ENCODE results near the gene SIGLEC1.

SIGLEC1 gene

GRCh38 chr20:3685341-3685740 lies 27.1 kb downstream of the SIGLEC1 start:
- DNase-seq = no peak
- Histone ChIP-seq H3K4me3 (ENCODE audit: low read length) (no peak overlapping the region), H3K27me3 (replicated peaks; ENCODE audit: insufficient read depth, low read length) (peaks cover 39% of the 10 kb centered on the region), H3K9ac (ENCODE audit: low read length) (no peak overlapping the region), H3F3A (ENCODE audit: insufficient read depth, low read length) (no peaks in the 10 kb centered on the region), H3K27ac (ENCODE audit: low read length) (no peak overlapping the region), H4K20me1 (ENCODE audit: insufficient read depth, low read length) (no peaks in the 10 kb centered on the region), H3K9me2 (replicated peaks; ENCODE audit: insufficient read depth, low read length) (no peaks in the 10 kb centered on the region), H3K9me3 (replicated peaks; ENCODE audit: insufficient read depth, low read length) (no peaks in the 10 kb centered on the region), H3K36me3 (replicated peaks; ENCODE audit: insufficient read depth, low read length) (no peaks in the 10 kb centered on the region), H3K79me2 (ENCODE audit: low read length) (no peaks in the 10 kb centered on the region), H2AFZ (ENCODE audit: low read length) (no peak overlapping the region), H3K4me1 (ENCODE audit: low read length) (no peaks in the 10 kb centered on the region), H3K4me2 (ENCODE audit: low read depth, low read length) (no peak overlapping the region)
- TF ChIP-seq CTCF (IDR thresholded peaks at IDR 0.05; ENCODE audit: low read length) (no peak), EZH2 (optimal IDR thresholded peaks at IDR 0.05; ENCODE audit: low read depth, low read length) (no peak), EZH2phosphoT487 (IDR thresholded peaks at IDR 0.05; ENCODE audit: low read length) (no peak)

DNA sequence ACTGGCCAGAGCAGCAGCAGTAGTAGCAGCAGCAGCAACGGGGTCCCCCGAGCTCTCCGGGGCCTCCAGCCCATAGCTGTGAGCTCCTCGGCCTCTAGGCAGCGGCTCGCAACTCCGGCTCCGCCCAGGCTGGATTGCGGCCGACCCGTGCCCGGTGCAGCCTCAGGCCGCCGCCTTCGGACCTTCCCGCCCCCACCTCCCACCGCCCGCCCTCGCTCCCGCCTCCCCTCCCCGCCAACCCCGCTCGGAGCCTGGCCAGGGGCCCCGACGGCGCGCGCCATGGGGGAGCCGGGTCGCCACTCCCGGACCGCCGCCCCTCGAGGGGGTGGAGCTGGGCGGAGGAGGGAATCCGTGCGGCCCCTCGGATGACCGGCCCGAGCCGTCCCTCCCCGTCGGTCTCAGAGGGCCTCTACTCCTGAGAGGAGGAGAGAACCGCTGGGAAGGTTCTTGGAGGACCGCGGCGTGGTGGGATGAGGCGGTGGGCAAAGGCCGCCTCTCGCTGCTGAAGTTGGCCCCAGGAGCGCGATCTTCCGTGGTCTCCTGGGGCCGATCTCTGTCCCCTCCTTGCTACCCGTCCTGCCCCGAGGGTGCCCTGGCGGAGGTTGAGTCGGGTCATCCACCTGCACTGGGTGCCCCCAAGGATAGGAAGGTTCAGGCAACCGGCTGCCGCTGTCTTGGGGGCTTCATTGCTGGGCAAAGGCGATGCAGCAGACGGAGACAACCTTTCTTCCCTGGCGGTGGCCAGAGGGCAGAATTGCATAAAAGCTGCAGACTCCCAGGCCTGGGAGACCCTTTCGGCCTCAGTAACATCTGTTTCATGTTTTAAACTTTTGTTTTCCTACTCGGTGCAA lies 30.2 kb downstream of the SIGLEC1 start, which contains the start of gene ADAM33:
Gene ADAM33 (minus strand): TSS at position 80 of the 851 bp plus-strand sequence. CDS start 6 bp downstream, at position 74.
- DNase-seq = no peak
- H3F3A ChIP-seq (ENCODE audit: insufficient read depth, low read length) = no peaks in the 10 kb centered on the region

GRCh38 chr20:3681352-3681930 lies 31.0 kb downstream of the SIGLEC1 start:
- H3K4me1 ChIP-seq (ENCODE audit: low read length) = no peaks in the 10 kb centered on the region
- H3F3A ChIP-seq (ENCODE audit: insufficient read depth, low read length) = no peaks in the 10 kb centered on the region
- no peaks in the 10 kb centered on the region for H3K9me3 ChIP-seq (replicated peaks; ENCODE audit: insufficient read depth, low read length)
- H3K9me2 ChIP-seq (replicated peaks; ENCODE audit: insufficient read depth, low read length) = no peaks in the 10 kb centered on the region
- no peak overlapping the region for H3K27ac ChIP-seq (ENCODE audit: low read length)
- no peak overlapping the region for H3K4me2 ChIP-seq (ENCODE audit: low read depth, low read length)
- no peak overlapping the region for H3K4me3 ChIP-seq (ENCODE audit: low read length)
- no peaks in the 10 kb centered on the region for H3K36me3 ChIP-seq (replicated peaks; ENCODE audit: insufficient read depth, low read length)
- TF ChIP-seq EZH2 (optimal IDR thresholded peaks at IDR 0.05; ENCODE audit: low read depth, low read length) (no peak), EZH2phosphoT487 (IDR thresholded peaks at IDR 0.05; ENCODE audit: low read length) (no peak), CTCF (IDR thresholded peaks at IDR 0.05; ENCODE audit: low read length) (no peak)
- no peaks in the 10 kb centered on the region for H4K20me1 ChIP-seq (ENCODE audit: insufficient read depth, low read length)
- no peaks in the 10 kb centered on the region for H3K79me2 ChIP-seq (ENCODE audit: low read length)
- H2AFZ ChIP-seq (ENCODE audit: low read length) = no peak overlapping the region
- DNase-seq = no peak
- H3K9ac ChIP-seq (ENCODE audit: low read length) = no peak overlapping the region
- H3K27me3 ChIP-seq (replicated peaks; ENCODE audit: insufficient read depth, low read length) = peaks cover 72% of the 10 kb centered on the region

More for the DNA sequence above, 30.2 kb downstream of the SIGLEC1 start, which contains the start of gene ADAM33:
- H2AFZ ChIP-seq (ENCODE audit: low read length) = no peak within 1 kb of the TSS
- no peaks in the 10 kb centered on the region for H4K20me1 ChIP-seq (ENCODE audit: insufficient read depth, low read length)
- H3K9me2 ChIP-seq (replicated peaks; ENCODE audit: insufficient read depth, low read length) = no peaks in the 10 kb centered on the region
- no peaks in the 10 kb centered on the region for H3K4me1 ChIP-seq (ENCODE audit: low read length)
- H3K9me3 ChIP-seq (replicated peaks; ENCODE audit: insufficient read depth, low read length) = no peaks in the 10 kb centered on the region
- no peaks in the 10 kb centered on the region for H3K36me3 ChIP-seq (replicated peaks; ENCODE audit: insufficient read depth, low read length)
- TF ChIP-seq EZH2phosphoT487 (IDR thresholded peaks at IDR 0.05; ENCODE audit: low read length) (no peak), EZH2 (optimal IDR thresholded peaks at IDR 0.05; ENCODE audit: low read depth, low read length) (no peak)
- H3K4me3 ChIP-seq (ENCODE audit: low read length) = no peak within 1 kb of the TSS
- no peak within 1 kb of the TSS for H3K27ac ChIP-seq (ENCODE audit: low read length)
- no peak within 1 kb of the TSS for H3K9ac ChIP-seq (ENCODE audit: low read length)
- H3K4me2 ChIP-seq (ENCODE audit: low read depth, low read length) = no peak within 1 kb of the TSS
- H3K27me3 ChIP-seq (replicated peaks; ENCODE audit: insufficient read depth, low read length) = peaks cover 67% of the 10 kb centered on the region
- no peaks in the 10 kb centered on the region for H3K79me2 ChIP-seq (ENCODE audit: low read length)

All from MM.1S (cell line).